H1 (cell line): ENCODE results near the gene AKIRIN2. TPM values are rescaled to one million over a fixed set of nuclear protein-coding genes. Genes with fewer than 3 reads are reported as not detected.

Source experiments
- CTCF ChIA-PET: fragments of 300-600 bp; sonication (Branson Sonifier 250); formaldehyde crosslinking; loops from one replicate; lab custom pipeline; 2021; ENCODE audit not compliant: partially characterized antibody; lab: Charles Lee
- POLR2A ChIA-PET: fragments of 300-600 bp; sonication (Branson Sonifier 250); formaldehyde crosslinking; loops from one replicate; lab custom pipeline; 2021; ENCODE audit warnings: inconsistent platforms; ENCODE audit not compliant: partially characterized antibody; lab: Charles Lee
- DNase-seq, 2 experiments: peaks; one replicate each; pipeline versions ENCODE4 v3.0.0 to v3.0.0-alpha.2; 2010 to 2022; ENCODE audit warnings: low spot score in 2 of 2, low read depth in 1 of 2, mixed read lengths in 1 of 2
- FAIRE-seq: peaks from 2 replicates; lab custom pipeline; 2011; peaks lifted over from hg19 to GRCh38; lab: Jason Lieb, UNC
- H2AFZ ChIP-seq: 2 replicates; pipeline ENCODE4 v1.8.1; 2012; ENCODE audit warnings: low read length, inconsistent platforms
- H2AK5ac ChIP-seq: 2 replicates; pipeline ENCODE4 v1.6.1; 2013; ENCODE audit warnings: low read depth, low read length
- H2BK120ac ChIP-seq: replicated peaks from 2 replicates; pipeline ENCODE3; 2013; ENCODE audit warnings: low read depth, low read length, inconsistent platforms
- H2BK12ac ChIP-seq: 2 replicates; pipeline ENCODE4 v1.6.1; 2013; ENCODE audit warnings: low read depth, low read length
- H2BK15ac ChIP-seq: 2 replicates; pipeline ENCODE4 v1.6.1; 2013; ENCODE audit warnings: low read length
- H2BK20ac ChIP-seq: 2 replicates; pipeline ENCODE4 v1.6.1; 2013; ENCODE audit warnings: low read length
- H2BK5ac ChIP-seq: 2 replicates; pipeline ENCODE4 v1.6.1; 2013; ENCODE audit warnings: low read depth, low read length
- H3K14ac ChIP-seq: 2 replicates; pipeline ENCODE4 v1.6.1; 2013; ENCODE audit warnings: inconsistent platforms; ENCODE audit not compliant: insufficient read length
- H3K18ac ChIP-seq: 2 replicates; pipeline ENCODE4 v1.6.1; 2013; ENCODE audit warnings: low read length; ENCODE audit errors: extremely low read depth
- H3K23ac ChIP-seq: 2 replicates; pipeline ENCODE4 v1.6.1; 2013; ENCODE audit warnings: inconsistent platforms; ENCODE audit not compliant: insufficient read length
- H3K23me2 ChIP-seq: 2 replicates; pipeline ENCODE4 v1.6.1; 2013; ENCODE audit warnings: low read depth, low read length
- H3K27ac ChIP-seq: 2 replicates; pipeline ENCODE4 v1.6.1; 2011; ENCODE audit warnings: low read depth, low read length, inconsistent platforms
- H3K27me3 ChIP-seq, 4 experiments: replicated peaks in 1 of 4; 1 replicate in 1 of 4; 2 replicates in 3 of 4; pipeline versions ENCODE4 v1.6.1 to v1.8.1; 2011 to 2013; ENCODE audit warnings: low read length in 3 of 4, mild to moderate bottlenecking in 3 of 4, inconsistent platforms in 2 of 4, mixed read lengths in 2 of 4, moderate library complexity in 1 of 4; ENCODE audit not compliant: control insufficient read depth in 3 of 4, insufficient read depth in 3 of 4; ENCODE audit errors: extremely low read depth in 1 of 4
- H3K36me3 ChIP-seq, 4 experiments: 2 replicates each; pipeline versions ENCODE4 v1.6.1 to v1.8.1; 2011 to 2013; ENCODE audit warnings: mild to moderate bottlenecking in 4 of 4, low read length in 3 of 4, moderate library complexity in 2 of 4, control low read depth in 1 of 4, inconsistent platforms in 1 of 4; ENCODE audit not compliant: insufficient read depth in 4 of 4, control insufficient read depth in 2 of 4
- H3K4ac ChIP-seq: replicated peaks from 2 replicates; pipeline ENCODE3; 2013; ENCODE audit warnings: low read length, low read depth, mixed read lengths, inconsistent platforms; ENCODE audit not compliant: insufficient read length
- H3K4me1 ChIP-seq, 4 experiments: replicated peaks in 1 of 4; 1 replicate in 1 of 4; 2 replicates in 3 of 4; pipeline versions ENCODE4 v1.6.1 to v1.8.1; 2011 to 2013; ENCODE audit warnings: low read length in 3 of 4, inconsistent platforms in 2 of 4, mixed read lengths in 1 of 4; ENCODE audit not compliant: insufficient read depth in 4 of 4, control insufficient read depth in 3 of 4
- H3K4me2 ChIP-seq, 2 experiments: 2 replicates each; pipeline versions ENCODE4 v1.6.1 to v1.8.1; 2011 to 2013; ENCODE audit warnings: low read depth in 2 of 2, low read length in 2 of 2, control low read depth in 1 of 2, inconsistent platforms in 1 of 2, mild to moderate bottlenecking in 1 of 2; ENCODE audit not compliant: insufficient read depth in 1 of 2
- H3K4me3 ChIP-seq, 4 experiments: fragments of 200-600, 300-600 bp in 1 of 4; sonication (generic), shearing (Covaris generic), sonication (Bioruptor Twin) in 1 of 4; 2 replicates each; pipeline versions ENCODE4 v1.5.1 to v1.8.1; 2011 to 2016; ENCODE audit warnings: low read length in 4 of 4, low read depth in 3 of 4, control low read depth in 2 of 4, inconsistent platforms in 2 of 4, mild to moderate bottlenecking in 2 of 4, mixed read lengths in 1 of 4, moderate library complexity in 1 of 4; ENCODE audit not compliant: insufficient read depth in 2 of 4; ENCODE audit errors: extremely low read depth in 1 of 4
- H3K56ac ChIP-seq: replicated peaks from 2 replicates; pipeline ENCODE3; 2013; ENCODE audit warnings: low read depth, mild to moderate bottlenecking, mixed read lengths, low read length, inconsistent platforms; ENCODE audit not compliant: insufficient read length
- H3K79me1 ChIP-seq: 2 replicates; pipeline ENCODE4 v1.6.1; 2013; ENCODE audit warnings: low read depth, low read length, control low read depth
- H3K79me2 ChIP-seq, 2 experiments: 2 replicates each; pipeline versions ENCODE4 v1.6.1 to v1.8.1; 2012 to 2013; ENCODE audit warnings: low read length in 2 of 2, mild to moderate bottlenecking in 2 of 2, inconsistent platforms in 1 of 2; ENCODE audit not compliant: insufficient read depth in 2 of 2, control insufficient read depth in 1 of 2
- H3K9ac ChIP-seq, 4 experiments: replicated peaks in 1 of 4; 1 replicate in 1 of 4; 2 replicates in 3 of 4; pipeline versions ENCODE4 v1.6.1 to v1.8.1; 2011 to 2013; ENCODE audit warnings: low read depth in 3 of 4, low read length in 3 of 4, control low read depth in 2 of 4, mild to moderate bottlenecking in 2 of 4, moderate library complexity in 2 of 4, inconsistent platforms in 1 of 4; ENCODE audit errors: extremely low read depth in 1 of 4
- H3K9me3 ChIP-seq, 2 experiments: 2 replicates each; pipeline versions ENCODE4 v1.6.1 to v1.8.1; 2012 to 2013; ENCODE audit warnings: mild to moderate bottlenecking in 2 of 2, moderate library complexity in 2 of 2, control low read depth in 1 of 2, inconsistent platforms in 1 of 2, low read depth in 1 of 2, low read length in 1 of 2, mixed read lengths in 1 of 2; ENCODE audit not compliant: insufficient read depth in 2 of 2
- H4K20me1 ChIP-seq, 2 experiments: replicated peaks in 1 of 2; 2 replicates each; pipeline versions ENCODE3 to v1.8.1; 2011 to 2013; ENCODE audit warnings: inconsistent platforms in 2 of 2, low read length in 2 of 2, mild to moderate bottlenecking in 1 of 2; ENCODE audit not compliant: insufficient read depth in 2 of 2, control insufficient read depth in 1 of 2
- H4K5ac ChIP-seq: 2 replicates; pipeline ENCODE4 v1.6.1; 2013; ENCODE audit warnings: low read length, low read depth, mixed read lengths, inconsistent platforms; ENCODE audit not compliant: insufficient read length
- H4K8ac ChIP-seq: 2 replicates; pipeline ENCODE4 v1.8.0; 2013; ENCODE audit warnings: mild to moderate bottlenecking, moderate library complexity, low read length, inconsistent platforms; ENCODE audit not compliant: insufficient read depth; ENCODE audit errors: extremely low read depth
- H4K91ac ChIP-seq: replicated peaks from 2 replicates; pipeline ENCODE3; 2013; ENCODE audit warnings: low read length, mixed read lengths, inconsistent platforms; ENCODE audit not compliant: insufficient read length
- WGBS, 2 experiments: shearing (Covaris generic) in 1 of 2; methylation state at CpG; one replicate each; pipeline versions ENCODE4 v1.1.6 to v1.1.7; 2013 to 2015; ENCODE audit warnings: low lambda C conversion rate in 2 of 2, mixed read lengths in 2 of 2, inconsistent platforms in 1 of 2, low coverage in 1 of 2, missing lambda C conversion rate in 1 of 2; ENCODE audit not compliant: insufficient replicate concordance in 2 of 2, insufficient coverage in 1 of 2, insufficient read length in 1 of 2; ENCODE audit errors: extremely low coverage in 1 of 2, missing lambda C conversion rate in 1 of 2; 5-methylcytosine and 5-hydroxymethylcytosine counted together
- polyA plus RNA-seq, 7 experiments: library from polyadenylated mRNA; depleted of rRNA in 3 of 7; stranded (reverse) in 5 of 7; unstranded in 2 of 7; fragments of >200 nt in 5 of 7; fragments of 200-250 nt in 2 of 7; gene quantifications; 1 replicate in 5 of 7; 2 replicates in 1 of 7; 4 replicates in 1 of 7; pipeline versions ENCODE4 v1.2.1 to v1.2.3, GENCODE V29; 2011 to 2013; ENCODE audit warnings: missing spikeins in 2 of 7, mixed read lengths in 2 of 7
- total RNA-seq: library from RNA; stranded (reverse); fragmentation: NEBNext Ultra II Directional; extraction: Animal tissue kit (Norgen Biotek cat#: 25700); gene quantifications from 2 replicates; pipeline ENCODE4 v1.2.1, GENCODE V29; 2021
- TF ChIP-seq, protein P1 (sequence below), 3 experiments: IDR thresholded peaks; 1 replicate in 2 of 3; 2 replicates in 1 of 3; pipeline versions ENCODE4 v1.5.1 to v1.6.1; 2011; ENCODE audit warnings: low read length in 3 of 3, mild to moderate bottlenecking in 3 of 3, inconsistent platforms in 2 of 3, low read depth in 1 of 3, moderate library complexity in 1 of 3; ENCODE audit not compliant: insufficient read depth in 1 of 3; ENCODE audit errors: control extremely low read depth in 1 of 3

The AKIRIN2 gene
- total and polyA plus RNA-seq, 2 of the 8 experiments (the other 6 are each of a cell fraction or from before 2014, with no cell fraction given) = 35.6 to 75.3 TPM

GRCh38 chr6:87633851-87634250, 68.2 kb downstream of the AKIRIN2 start:
- POLR2A ChIA-PET = no interaction called here
- H3K18ac ChIP-seq = no peak overlapping the region
- H3K9ac ChIP-seq = no peak overlapping the region
- H3K27ac ChIP-seq = no peak overlapping the region
- H3K79me2 ChIP-seq = no peaks in the 10 kb centered on the region
- H3K4me2 ChIP-seq = no peak overlapping the region
- no peak for FAIRE-seq
- no peak overlapping the region for H3K4me3 ChIP-seq
- H2BK12ac ChIP-seq = no peak overlapping the region
- no peak overlapping the region for H3K4ac ChIP-seq
- H4K5ac ChIP-seq = no peak overlapping the region
- no peak overlapping the region for H2BK120ac ChIP-seq
- WGBS, 2 experiments = 80% methylated on average over 3 of the region's 3 CpGs; no CpG with 5 or more reads in 1 of the 2 experiments
- CTCF ChIA-PET = no interaction called here
- no peaks in the 10 kb centered on the region for H3K79me1 ChIP-seq
- no peaks in the 10 kb centered on the region for H3K4me1 ChIP-seq
- no peak overlapping the region for H2AK5ac ChIP-seq
- DNase-seq = no peak
- no peak overlapping the region for H3K14ac ChIP-seq
- H3K27me3 ChIP-seq = no peaks in the 10 kb centered on the region
- no peaks in the 10 kb centered on the region for H3K9me3 ChIP-seq
- H2BK15ac ChIP-seq = no peak overlapping the region
- no peak overlapping the region for H2BK5ac ChIP-seq
- H2AFZ ChIP-seq = no peak overlapping the region
- H3K36me3 ChIP-seq = peaks cover 0 to 41% (median 19%) of the 10 kb centered on the region in 4 experiments
- no peak overlapping the region for H3K23ac ChIP-seq
- no peak overlapping the region for H2BK20ac ChIP-seq
- H4K91ac ChIP-seq = no peak overlapping the region
- H3K23me2 ChIP-seq = no peaks in the 10 kb centered on the region
- peaks cover 0 to 3% of the 10 kb centered on the region in 2 experiments for H4K20me1 ChIP-seq
- no peak overlapping the region for H3K56ac ChIP-seq
- no peak overlapping the region for H4K8ac ChIP-seq
- TF ChIP-seq, protein P1, sequence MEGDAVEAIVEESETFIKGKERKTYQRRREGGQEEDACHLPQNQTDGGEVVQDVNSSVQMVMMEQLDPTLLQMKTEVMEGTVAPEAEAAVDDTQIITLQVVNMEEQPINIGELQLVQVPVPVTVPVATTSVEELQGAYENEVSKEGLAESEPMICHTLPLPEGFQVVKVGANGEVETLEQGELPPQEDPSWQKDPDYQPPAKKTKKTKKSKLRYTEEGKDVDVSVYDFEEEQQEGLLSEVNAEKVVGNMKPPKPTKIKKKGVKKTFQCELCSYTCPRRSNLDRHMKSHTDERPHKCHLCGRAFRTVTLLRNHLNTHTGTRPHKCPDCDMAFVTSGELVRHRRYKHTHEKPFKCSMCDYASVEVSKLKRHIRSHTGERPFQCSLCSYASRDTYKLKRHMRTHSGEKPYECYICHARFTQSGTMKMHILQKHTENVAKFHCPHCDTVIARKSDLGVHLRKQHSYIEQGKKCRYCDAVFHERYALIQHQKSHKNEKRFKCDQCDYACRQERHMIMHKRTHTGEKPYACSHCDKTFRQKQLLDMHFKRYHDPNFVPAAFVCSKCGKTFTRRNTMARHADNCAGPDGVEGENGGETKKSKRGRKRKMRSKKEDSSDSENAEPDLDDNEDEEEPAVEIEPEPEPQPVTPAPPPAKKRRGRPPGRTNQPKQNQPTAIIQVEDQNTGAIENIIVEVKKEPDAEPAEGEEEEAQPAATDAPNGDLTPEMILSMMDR (IDR thresholded peaks at IDR 0.05; ENCODE audit: control extremely low read depth in 1 of 3, insufficient read depth in 1 of 3, low read depth in 1 of 3, low read length in 3 of 3) = no peak
